IPS-18c (cell line): ENCODE data around the gene SLC5A1.

Experiments
- H3K4me3 ChIP-seq: 2 replicates; pipeline ENCODE4 v1.7.0; 2013; ENCODE audit warnings: low read depth, mild to moderate bottlenecking, low read length, moderate library complexity; ENCODE audit not compliant: insufficient read depth
- H3K9me3 ChIP-seq: one replicate; pipeline ENCODE4 v1.6.1; 2013; ENCODE audit warnings: mild to moderate bottlenecking, low read length, moderate library complexity; ENCODE audit not compliant: control insufficient read depth, insufficient read depth

The SLC5A1 gene

GRCh38 chr22:32042924-32043323 lies at the start of gene SLC5A1:
Gene SLC5A1, plus strand, starts transcription at chr22:32043261. Its CDS starts 21 bp downstream, at chr22:32043282.
- no peak within 1 kb of the TSS for H3K4me3 ChIP-seq

GRCh38 chr22:31995046-31995445 lies 48.0 kb upstream of the SLC5A1 start:
- H3K9me3 ChIP-seq = no peaks in the 10 kb centered on the region
- H3K4me3 ChIP-seq = no peak overlapping the region

More at GRCh38 chr22:32042924-32043323, at the start of gene SLC5A1:
- no peaks in the 10 kb centered on the region for H3K9me3 ChIP-seq

- H3K4me3 ChIP-seq = no peak overlapping the region
- H3K9me3 ChIP-seq = no peaks in the 10 kb centered on the region
These were observed 47.3 kb upstream of the SLC5A1 start for GRCh38 chr22:31995807-31996206.

- Histone ChIP-seq H3K4me3 (no peak overlapping the region), H3K9me3 (no peaks in the 10 kb centered on the region)
These were observed 44.2 kb upstream of the SLC5A1 start for GRCh38 chr22:31998784-31999385.

GRCh38 chr22:32000181-32000580 lies 42.9 kb upstream of the SLC5A1 start:
- no peak overlapping the region for H3K4me3 ChIP-seq
- no peaks in the 10 kb centered on the region for H3K9me3 ChIP-seq

DNA sequence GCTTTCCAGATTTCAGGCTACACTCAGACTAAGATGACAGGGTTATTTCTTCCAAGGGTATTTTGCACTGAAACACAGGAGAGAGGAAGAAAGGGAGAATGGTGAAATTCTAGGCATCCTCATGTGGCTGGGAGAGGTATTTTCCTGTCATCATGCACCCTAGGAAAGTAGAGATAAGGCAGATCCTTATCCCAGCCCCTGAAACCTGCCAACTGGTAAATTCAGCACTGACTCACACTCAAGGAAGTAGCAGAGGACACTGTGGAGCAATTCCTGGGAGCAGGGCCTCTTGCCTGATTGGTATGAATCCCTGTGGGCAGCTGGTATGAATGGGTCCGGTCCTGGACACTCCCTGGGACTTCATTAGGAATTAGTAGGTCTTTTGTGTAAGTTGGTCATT lies 37.6 kb upstream of the SLC5A1 start:
- no peaks in the 10 kb centered on the region for H3K9me3 ChIP-seq
- no peak overlapping the region for H3K4me3 ChIP-seq

DNA sequence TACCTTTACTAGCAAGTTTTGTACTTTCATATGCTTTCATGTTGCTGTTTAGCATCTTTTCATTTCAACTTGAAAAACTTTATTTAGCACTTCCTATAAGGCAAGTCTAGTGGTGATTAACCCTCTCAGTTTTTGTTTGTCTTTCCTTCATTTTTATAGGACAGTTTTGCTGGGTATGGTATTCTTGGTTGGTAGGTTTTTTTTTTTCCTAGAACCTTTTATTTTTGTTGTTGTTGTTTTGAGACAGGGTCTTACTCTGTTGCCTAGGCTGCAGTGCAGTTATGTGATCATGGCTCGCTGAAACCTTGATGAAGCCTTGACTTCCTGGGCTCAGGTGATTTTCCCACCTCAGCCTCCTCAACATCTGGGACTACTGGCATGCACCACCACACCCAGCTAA lies 29.9 kb upstream of the SLC5A1 start:
- Histone ChIP-seq H3K9me3 (no peaks in the 10 kb centered on the region), H3K4me3 (no peak overlapping the region)

DNA sequence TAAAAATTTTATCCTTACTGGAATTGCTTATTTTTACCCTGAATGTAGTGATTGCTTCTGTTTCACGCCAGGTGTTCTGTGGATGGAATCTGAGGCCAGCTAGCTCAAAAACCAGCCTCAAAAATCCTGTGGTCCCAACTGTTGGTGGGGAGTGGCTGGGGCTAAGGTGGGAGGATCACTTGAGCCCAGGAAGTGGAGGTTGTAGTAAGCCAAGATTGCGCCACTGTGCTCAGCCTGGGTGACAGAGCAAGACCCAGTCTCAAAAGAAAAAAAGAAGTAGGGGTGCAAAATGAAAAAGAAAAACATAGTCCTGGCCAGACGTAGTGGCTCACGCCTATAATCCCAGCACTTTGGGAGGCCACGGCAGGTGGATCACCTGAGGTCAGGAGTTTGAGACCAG lies 27.0 kb upstream of the SLC5A1 start:
- Histone ChIP-seq H3K4me3 (no peak overlapping the region), H3K9me3 (no peaks in the 10 kb centered on the region)

GRCh38 chr22:32018056-32018455 lies 25.0 kb upstream of the SLC5A1 start:
- no peak overlapping the region for H3K4me3 ChIP-seq
- no peaks in the 10 kb centered on the region for H3K9me3 ChIP-seq

- Histone ChIP-seq H3K4me3 (no peak overlapping the region), H3K9me3 (no peaks in the 10 kb centered on the region)
These were observed 22.9 kb upstream of the SLC5A1 start for GRCh38 chr22:32020117-32020516.

DNA sequence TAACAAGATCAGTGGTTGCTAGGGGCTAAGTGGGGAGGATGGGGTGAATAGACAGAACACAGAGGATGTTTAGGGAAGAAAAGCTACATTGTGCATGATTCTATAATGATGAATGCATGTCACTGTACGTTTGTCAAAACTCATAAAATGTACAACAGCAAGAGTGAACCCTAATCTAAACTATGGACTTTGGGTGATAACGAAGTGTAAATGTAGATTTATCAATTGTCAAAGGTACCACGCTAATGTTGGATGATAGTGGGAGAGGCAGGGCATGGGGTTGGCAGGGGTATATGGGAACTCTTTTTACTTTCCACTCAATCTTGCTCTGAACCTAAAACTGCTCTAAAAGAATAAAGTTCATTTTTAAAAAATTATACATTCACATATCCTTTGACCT lies 21.3 kb upstream of the SLC5A1 start:
- H3K4me3 ChIP-seq = no peak overlapping the region
- no peaks in the 10 kb centered on the region for H3K9me3 ChIP-seq

DNA sequence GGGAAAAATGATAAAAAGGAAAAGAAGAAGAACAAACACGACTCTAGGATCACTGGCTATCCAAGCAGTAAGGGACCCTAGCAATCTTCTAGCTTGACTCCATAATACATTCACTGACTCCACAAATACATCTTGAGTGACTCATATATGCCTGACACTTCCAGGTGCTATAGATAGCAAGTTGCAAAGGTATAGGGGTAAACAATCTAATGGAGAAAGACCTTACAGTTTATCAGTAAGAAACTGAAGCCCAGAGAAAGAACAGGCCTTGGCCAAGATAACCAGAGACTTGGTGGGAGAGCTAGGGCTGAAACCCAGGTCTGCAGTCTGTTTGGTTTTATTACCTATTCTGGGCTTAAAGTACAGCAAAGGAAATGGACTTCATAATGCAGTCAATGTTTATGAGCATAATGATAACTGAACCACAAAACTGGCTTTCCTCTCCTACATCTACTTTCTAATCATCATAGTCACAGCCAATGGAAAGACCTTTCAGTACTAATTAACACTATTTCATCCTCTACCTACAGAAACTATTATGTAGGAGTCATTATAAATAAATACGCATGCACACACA lies 19.7 kb upstream of the SLC5A1 start:
- no peaks in the 10 kb centered on the region for H3K9me3 ChIP-seq
- no peak overlapping the region for H3K4me3 ChIP-seq

- H3K9me3 ChIP-seq = no peaks in the 10 kb centered on the region
- no peak overlapping the region for H3K4me3 ChIP-seq
These were observed 18.3 kb upstream of the SLC5A1 start for GRCh38 chr22:32024796-32025195.

GRCh38 chr22:32030518-32031247 lies 12.4 kb upstream of the SLC5A1 start:
- Histone ChIP-seq H3K4me3 (no peak overlapping the region), H3K9me3 (no peaks in the 10 kb centered on the region)

GRCh38 chr22:32031466-32031865 lies 11.6 kb upstream of the SLC5A1 start:
- no peaks in the 10 kb centered on the region for H3K9me3 ChIP-seq
- H3K4me3 ChIP-seq = no peak overlapping the region

GRCh38 chr22:32034275-32034674 lies 8.8 kb upstream of the SLC5A1 start:
- H3K4me3 ChIP-seq = no peak overlapping the region
- H3K9me3 ChIP-seq = no peaks in the 10 kb centered on the region

GRCh38 chr22:32037236-32037635 lies 5.8 kb upstream of the SLC5A1 start:
- Histone ChIP-seq H3K4me3 (no peak overlapping the region), H3K9me3 (no peaks in the 10 kb centered on the region)

- H3K4me3 ChIP-seq = no peak overlapping the region
- H3K9me3 ChIP-seq = no peaks in the 10 kb centered on the region
These were observed 2.6 kb upstream of the SLC5A1 start for GRCh38 chr22:32040324-32040904.
